ENCODE results near the gene NXN. TPM values are rescaled to one million over a fixed set of nuclear protein-coding genes. Genes with fewer than 3 reads are reported as not detected.

NXN gene
- polyA plus RNA-seq, 1 donor from 2014 or later = 14.8 TPM

DNA sequence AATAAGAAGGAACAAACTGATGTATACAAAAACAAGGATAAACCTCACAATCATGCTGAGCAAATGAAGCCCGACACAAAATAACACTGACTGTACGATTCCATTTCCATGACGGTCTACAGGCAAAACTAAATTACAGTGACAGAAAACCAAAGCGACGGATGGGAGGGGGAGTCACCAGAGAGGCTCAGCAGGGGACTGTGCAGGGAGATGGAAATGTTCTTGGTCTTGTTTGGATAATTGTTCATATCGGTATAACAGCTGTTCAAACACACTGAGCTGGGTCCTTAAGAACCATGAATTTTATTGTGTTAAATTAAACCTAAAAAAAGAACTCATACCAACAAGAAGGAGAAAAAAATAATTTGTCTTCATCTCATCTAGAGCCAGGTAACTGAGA is 97.8 kb downstream of the NXN start:
- Histone ChIP-seq H3K4me3 (ENCODE audit: low read length) (no peak overlapping the region), H2AFZ (ENCODE audit: low read depth, low read length) (no peak overlapping the region), H3K79me2 (replicated peaks; ENCODE audit: insufficient read depth, low read length) (peaks cover 23% of the 10 kb centered on the region), H3K27me3 (ENCODE audit: insufficient read depth, low read depth, low read length) (no peaks in the 10 kb centered on the region), H3K9ac (ENCODE audit: low read length) (no peak overlapping the region), H3K36me3 (ENCODE audit: insufficient read depth, low read length) (no peaks in the 10 kb centered on the region), H3K27ac (ENCODE audit: low read length) (no peak overlapping the region), H4K20me1 (ENCODE audit: insufficient read depth) (no peaks in the 10 kb centered on the region), H3K4me2 (ENCODE audit: low read length) (no peak overlapping the region), H3K9me3 (ENCODE audit: low read length) (no peaks in the 10 kb centered on the region), H3K9me2 (ENCODE audit: insufficient read depth, low read length) (no peaks in the 10 kb centered on the region), H3F3A (ENCODE audit: insufficient read depth, low read length, poor library complexity, severe bottlenecking) (no peaks in the 10 kb centered on the region)
- TF ChIP-seq, protein P1, sequence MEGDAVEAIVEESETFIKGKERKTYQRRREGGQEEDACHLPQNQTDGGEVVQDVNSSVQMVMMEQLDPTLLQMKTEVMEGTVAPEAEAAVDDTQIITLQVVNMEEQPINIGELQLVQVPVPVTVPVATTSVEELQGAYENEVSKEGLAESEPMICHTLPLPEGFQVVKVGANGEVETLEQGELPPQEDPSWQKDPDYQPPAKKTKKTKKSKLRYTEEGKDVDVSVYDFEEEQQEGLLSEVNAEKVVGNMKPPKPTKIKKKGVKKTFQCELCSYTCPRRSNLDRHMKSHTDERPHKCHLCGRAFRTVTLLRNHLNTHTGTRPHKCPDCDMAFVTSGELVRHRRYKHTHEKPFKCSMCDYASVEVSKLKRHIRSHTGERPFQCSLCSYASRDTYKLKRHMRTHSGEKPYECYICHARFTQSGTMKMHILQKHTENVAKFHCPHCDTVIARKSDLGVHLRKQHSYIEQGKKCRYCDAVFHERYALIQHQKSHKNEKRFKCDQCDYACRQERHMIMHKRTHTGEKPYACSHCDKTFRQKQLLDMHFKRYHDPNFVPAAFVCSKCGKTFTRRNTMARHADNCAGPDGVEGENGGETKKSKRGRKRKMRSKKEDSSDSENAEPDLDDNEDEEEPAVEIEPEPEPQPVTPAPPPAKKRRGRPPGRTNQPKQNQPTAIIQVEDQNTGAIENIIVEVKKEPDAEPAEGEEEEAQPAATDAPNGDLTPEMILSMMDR (IDR thresholded peaks at IDR 0.05; ENCODE audit: poor library complexity, severe bottlenecking) = no peak

DNA sequence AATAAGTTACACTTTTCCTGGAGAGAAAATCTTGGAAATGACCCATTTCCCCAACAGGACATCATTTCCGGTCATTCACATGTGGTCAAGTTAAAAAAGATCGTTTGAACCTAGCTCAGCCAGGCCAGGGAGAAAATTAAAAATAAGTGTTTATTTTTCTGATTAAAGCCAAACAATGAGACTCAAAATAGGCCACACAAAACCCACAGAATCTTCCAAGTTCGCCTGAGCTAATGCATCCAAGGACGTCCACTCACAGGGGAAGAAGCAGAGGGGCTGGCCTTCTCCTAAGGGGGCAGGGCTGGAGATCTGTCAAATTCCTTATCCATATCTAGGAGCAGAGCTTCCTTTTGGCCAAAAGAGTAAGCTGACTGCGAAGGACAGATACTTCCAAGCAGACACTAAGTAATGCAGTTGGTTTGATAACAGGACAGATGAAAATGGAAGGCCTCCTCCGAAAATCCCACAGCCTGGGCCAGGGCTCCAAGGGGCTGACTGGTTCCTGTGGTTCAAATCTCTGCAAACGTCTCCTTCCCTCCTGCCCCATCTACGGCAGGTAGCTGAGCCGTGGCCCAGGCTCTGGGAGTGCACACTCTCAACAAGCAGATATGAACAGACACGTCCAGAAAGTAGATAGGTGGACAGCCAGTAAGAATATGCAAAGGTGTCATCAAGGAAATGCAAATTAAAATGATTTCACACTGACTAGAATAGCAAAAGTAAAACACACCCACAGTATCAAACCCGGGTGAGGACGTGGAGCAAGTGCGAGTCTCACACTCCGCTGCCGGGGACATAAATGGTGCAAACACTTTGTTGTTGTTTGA is 98.9 kb downstream of the NXN start:
- H3K4me2 ChIP-seq (ENCODE audit: low read length) = no peak overlapping the region
- H2AFZ ChIP-seq (ENCODE audit: low read depth, low read length) = no peak overlapping the region
- no peaks in the 10 kb centered on the region for H4K20me1 ChIP-seq (ENCODE audit: insufficient read depth)
- H3K36me3 ChIP-seq (ENCODE audit: insufficient read depth, low read length) = no peaks in the 10 kb centered on the region
- TF ChIP-seq POLR2AphosphoS5 (IDR thresholded peaks at IDR 0.05) (no peak), TAF1 (IDR thresholded peaks at IDR 0.05; ENCODE audit: low read depth) (no peak), SMC3 (conservative IDR thresholded peaks at IDR 0.05; ENCODE audit: poor library complexity) (no peak), EZH2 (IDR thresholded peaks at IDR 0.05; ENCODE audit: borderline replicate concordance, insufficient read depth, low read length, poor library complexity, severe bottlenecking) (no peak), RAD21 (conservative IDR thresholded peaks at IDR 0.05) (no peak)
- TF ChIP-seq, protein P1 (IDR thresholded peaks at IDR 0.05; ENCODE audit: poor library complexity, severe bottlenecking) = no peak
- TF ChIP-seq, protein P2, sequence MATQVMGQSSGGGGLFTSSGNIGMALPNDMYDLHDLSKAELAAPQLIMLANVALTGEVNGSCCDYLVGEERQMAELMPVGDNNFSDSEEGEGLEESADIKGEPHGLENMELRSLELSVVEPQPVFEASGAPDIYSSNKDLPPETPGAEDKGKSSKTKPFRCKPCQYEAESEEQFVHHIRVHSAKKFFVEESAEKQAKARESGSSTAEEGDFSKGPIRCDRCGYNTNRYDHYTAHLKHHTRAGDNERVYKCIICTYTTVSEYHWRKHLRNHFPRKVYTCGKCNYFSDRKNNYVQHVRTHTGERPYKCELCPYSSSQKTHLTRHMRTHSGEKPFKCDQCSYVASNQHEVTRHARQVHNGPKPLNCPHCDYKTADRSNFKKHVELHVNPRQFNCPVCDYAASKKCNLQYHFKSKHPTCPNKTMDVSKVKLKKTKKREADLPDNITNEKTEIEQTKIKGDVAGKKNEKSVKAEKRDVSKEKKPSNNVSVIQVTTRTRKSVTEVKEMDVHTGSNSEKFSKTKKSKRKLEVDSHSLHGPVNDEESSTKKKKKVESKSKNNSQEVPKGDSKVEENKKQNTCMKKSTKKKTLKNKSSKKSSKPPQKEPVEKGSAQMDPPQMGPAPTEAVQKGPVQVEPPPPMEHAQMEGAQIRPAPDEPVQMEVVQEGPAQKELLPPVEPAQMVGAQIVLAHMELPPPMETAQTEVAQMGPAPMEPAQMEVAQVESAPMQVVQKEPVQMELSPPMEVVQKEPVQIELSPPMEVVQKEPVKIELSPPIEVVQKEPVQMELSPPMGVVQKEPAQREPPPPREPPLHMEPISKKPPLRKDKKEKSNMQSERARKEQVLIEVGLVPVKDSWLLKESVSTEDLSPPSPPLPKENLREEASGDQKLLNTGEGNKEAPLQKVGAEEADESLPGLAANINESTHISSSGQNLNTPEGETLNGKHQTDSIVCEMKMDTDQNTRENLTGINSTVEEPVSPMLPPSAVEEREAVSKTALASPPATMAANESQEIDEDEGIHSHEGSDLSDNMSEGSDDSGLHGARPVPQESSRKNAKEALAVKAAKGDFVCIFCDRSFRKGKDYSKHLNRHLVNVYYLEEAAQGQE (IDR thresholded peaks at IDR 0.05; ENCODE audit: borderline replicate concordance) = no peak
- no peak overlapping the region for H3K4me3 ChIP-seq (ENCODE audit: low read length)
- no peak overlapping the region for H3K9ac ChIP-seq (ENCODE audit: low read length)
- H3K9me3 ChIP-seq (ENCODE audit: low read length) = no peaks in the 10 kb centered on the region
- H3K79me2 ChIP-seq (replicated peaks; ENCODE audit: insufficient read depth, low read length) = peaks cover 20% of the 10 kb centered on the region
- H3K27ac ChIP-seq (ENCODE audit: low read length) = no peak overlapping the region
- H3K27me3 ChIP-seq (ENCODE audit: insufficient read depth, low read depth, low read length) = no peaks in the 10 kb centered on the region
- H3K9me2 ChIP-seq (ENCODE audit: insufficient read depth, low read length) = no peaks in the 10 kb centered on the region
- H3F3A ChIP-seq (ENCODE audit: insufficient read depth, low read length, poor library complexity, severe bottlenecking) = no peaks in the 10 kb centered on the region
